ENCODE measurements around the gene CRYGS.

The CRYGS gene

DNA sequence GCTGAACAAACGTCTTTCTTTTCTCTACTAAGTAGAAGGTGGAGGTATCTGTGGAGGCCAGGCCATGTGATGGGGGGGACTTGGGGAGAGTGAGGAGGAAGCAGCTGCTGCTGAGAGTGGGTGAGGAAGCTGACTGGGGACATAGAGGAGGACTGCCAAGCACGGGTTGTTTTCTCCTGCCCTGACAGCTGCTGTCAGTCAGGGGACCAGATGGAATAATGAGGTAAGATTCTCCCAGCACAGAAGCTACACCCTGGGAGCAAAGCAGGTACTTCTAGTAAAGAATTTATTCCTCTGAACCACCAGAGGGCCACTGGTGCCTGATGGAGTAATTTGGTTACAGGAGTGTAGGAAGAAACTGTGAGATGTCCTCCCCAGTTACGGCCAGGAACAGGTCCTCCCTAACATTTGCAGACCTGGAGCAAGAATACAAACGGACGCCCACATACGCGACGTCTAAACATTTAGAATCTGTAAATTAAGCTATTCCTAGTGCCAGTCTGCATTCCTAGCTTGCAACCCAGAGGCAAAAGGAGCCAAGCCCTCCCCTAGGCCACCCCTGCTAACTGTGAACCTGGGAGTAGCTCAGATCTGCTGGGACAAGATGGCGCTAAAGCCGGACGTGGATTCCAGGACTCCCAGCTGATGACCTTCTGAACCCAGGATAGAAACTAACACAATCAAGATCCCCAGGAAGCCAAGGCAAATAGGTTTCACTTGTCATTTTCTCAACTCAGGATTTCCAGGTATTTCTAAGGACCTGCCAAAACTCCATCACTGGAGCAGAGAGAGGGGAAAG lies 14.8 kb downstream of the CRYGS start:
- no peak for TF ChIP-seq CTCF (IDR thresholded peaks at IDR 0.05; ENCODE audit: low read depth, low read length)
- no peak overlapping the region for H3K4me3 ChIP-seq (replicated peaks in 1 of 2; ENCODE audit: low read depth in 2 of 2, low read length in 2 of 2)
- no peak for DNase-seq (ENCODE audit: low read depth in 2 of 2)

DNA sequence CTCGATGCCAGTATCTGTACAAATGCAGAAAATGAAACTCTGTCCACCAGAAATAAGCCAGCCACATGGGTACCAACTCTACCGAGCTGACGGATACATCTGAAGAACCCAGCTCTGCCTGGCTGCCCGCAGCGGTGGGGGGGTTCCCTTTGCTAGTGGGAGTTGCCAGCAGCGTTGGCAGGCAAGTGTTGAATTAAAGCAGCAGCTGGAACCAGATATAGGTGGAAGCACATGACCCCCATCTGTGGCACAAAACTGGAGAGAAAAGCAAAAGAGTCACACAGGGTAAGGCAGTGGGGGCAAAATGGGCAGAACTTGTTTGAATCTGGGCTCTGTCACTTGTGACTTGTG lies 17.9 kb downstream of the CRYGS start:
- H3K4me3 ChIP-seq (replicated peaks in 1 of 2; ENCODE audit: low read depth in 2 of 2, low read length in 2 of 2) = no peak overlapping the region
- no peak for TF ChIP-seq CTCF (IDR thresholded peaks at IDR 0.05; ENCODE audit: low read depth, low read length)
- DNase-seq (ENCODE audit: low read depth in 2 of 2) = no peak

GRCh38 chr3:186525369-186526255 lies 18.6 kb downstream of the CRYGS start:
- no peak for DNase-seq (ENCODE audit: low read depth in 2 of 2)
- TF ChIP-seq CTCF (IDR thresholded peaks at IDR 0.05; ENCODE audit: low read depth, low read length) = no peak
- H3K4me3 ChIP-seq (replicated peaks in 1 of 2; ENCODE audit: low read depth in 2 of 2, low read length in 2 of 2) = no peak overlapping the region

GRCh38 chr3:186524616-186525015 lies 19.6 kb downstream of the CRYGS start:
- DNase-seq (ENCODE audit: low read depth in 2 of 2) = no peak
- no peak overlapping the region for H3K4me3 ChIP-seq (replicated peaks in 1 of 2; ENCODE audit: low read depth in 2 of 2, low read length in 2 of 2)
- TF ChIP-seq CTCF (IDR thresholded peaks at IDR 0.05; ENCODE audit: low read depth, low read length) = no peak

- DNase-seq (ENCODE audit: low read depth in 2 of 2) = no peak
- H3K4me3 ChIP-seq (replicated peaks in 1 of 2; ENCODE audit: low read depth in 2 of 2, low read length in 2 of 2) = no peak overlapping the region
- TF ChIP-seq CTCF (IDR thresholded peaks at IDR 0.05; ENCODE audit: low read depth, low read length) = no peak
Observed at GRCh38 chr3:186523434-186523833, 20.7 kb downstream of the CRYGS start.

GRCh38 chr3:186523022-186523421 lies 21.2 kb downstream of the CRYGS start:
- no peak overlapping the region for H3K4me3 ChIP-seq (replicated peaks in 1 of 2; ENCODE audit: low read depth in 2 of 2, low read length in 2 of 2)
- DNase-seq (ENCODE audit: low read depth in 2 of 2) = no peak
- TF ChIP-seq CTCF (IDR thresholded peaks at IDR 0.05; ENCODE audit: low read depth, low read length) = no peak

Measured in cardiac fibroblast (primary cell).